IMR-90 (cell line): ENCODE results near the gene PSKH1. TPM values are rescaled to one million over a fixed set of nuclear protein-coding genes. Genes with fewer than 3 reads are reported as not detected.

Experiments used
- ATAC-seq: fragments of 200-7000 bp; cut with Tn5 transposase; 2 replicates; pipeline ENCODE4 v1.9.1; 2020; ENCODE audit warnings: low read depth, mild to moderate bottlenecking, moderate library complexity
- BruUV-seq: library from RNA; stranded (reverse); fragments of 400-500 nt; replicated peaks from 2 replicates; lab custom pipeline; 2021; lab: Mats Ljungman, UMichigan
- CTCF ChIA-PET: fragments of 300-600 bp; formaldehyde crosslinking; extraction: SDS; loops from one replicate; lab custom pipeline; 2021; ENCODE audit warnings: antibody characterized with exemption; lab: Yijun Ruan, JAX
- POLR2A ChIA-PET: fragments of 300-600 bp; sonication (Branson Sonifier 250); formaldehyde crosslinking; loops from one replicate; lab custom pipeline; 2022; ENCODE audit warnings: antibody characterized with exemption; ENCODE audit not compliant: unreplicated experiment; lab: Charles Lee
- DNase-seq: peaks from one replicate; pipeline ENCODE4 v3.0.0; 2013
- H2AFZ ChIP-seq: replicated peaks from 2 replicates; pipeline ENCODE3; 2013; ENCODE audit warnings: low read length, mild to moderate bottlenecking; ENCODE audit not compliant: poor library complexity
- H2AK5ac ChIP-seq: 2 replicates; pipeline ENCODE4 v1.6.1; 2013; ENCODE audit warnings: low read depth, low read length, inconsistent platforms
- H2AK9ac ChIP-seq: replicated peaks from 2 replicates; pipeline ENCODE3; 2013; ENCODE audit warnings: mild to moderate bottlenecking, low read depth, low read length, moderate library complexity; ENCODE audit not compliant: poor library complexity
- H2BK120ac ChIP-seq: 2 replicates; pipeline ENCODE4 v1.6.1; 2013; ENCODE audit warnings: low read depth, low read length, inconsistent platforms
- H2BK15ac ChIP-seq: 3 replicates; pipeline ENCODE4 v1.6.1; 2013; ENCODE audit warnings: low read depth, low read length, inconsistent platforms
- H2BK20ac ChIP-seq: 2 replicates; pipeline ENCODE4 v1.6.1; 2013; ENCODE audit warnings: low read depth, mild to moderate bottlenecking, inconsistent platforms, low read length, moderate library complexity
- H2BK5ac ChIP-seq: 2 replicates; pipeline ENCODE4 v1.6.1; 2013; ENCODE audit warnings: mild to moderate bottlenecking, low read depth, low read length, inconsistent platforms; ENCODE audit not compliant: poor library complexity, severe bottlenecking
- H3K14ac ChIP-seq: replicated peaks from 2 replicates; pipeline ENCODE4 v1.6.1; 2013; ENCODE audit warnings: low read depth, low read length, inconsistent platforms
- H3K18ac ChIP-seq: 2 replicates; pipeline ENCODE4 v1.6.1; 2013; ENCODE audit warnings: low read depth, low read length, control low read depth
- H3K23ac ChIP-seq: 2 replicates; pipeline ENCODE4 v1.6.1; 2013; ENCODE audit warnings: low read depth, low read length, inconsistent platforms
- H3K27ac ChIP-seq: 2 replicates; pipeline ENCODE4 v1.5.1; 2013; ENCODE audit warnings: mild to moderate bottlenecking, control low read depth, low read length; ENCODE audit not compliant: insufficient read depth
- H3K27me3 ChIP-seq: 2 replicates; pipeline ENCODE4 v1.6.1; 2013; ENCODE audit warnings: low read length; ENCODE audit not compliant: control insufficient read depth, insufficient read depth
- H3K36me3 ChIP-seq: 2 replicates; pipeline ENCODE4 v1.6.1; 2013; ENCODE audit warnings: low read length, mixed read lengths; ENCODE audit not compliant: control insufficient read depth, insufficient read depth
- H3K4ac ChIP-seq: 2 replicates; pipeline ENCODE4 v1.6.1; 2013; ENCODE audit warnings: low read depth, low read length, inconsistent platforms
- H3K4me1 ChIP-seq: 2 replicates; pipeline ENCODE4 v1.6.1; 2013; ENCODE audit warnings: low read length, mixed read lengths; ENCODE audit not compliant: control insufficient read depth, insufficient read depth
- H3K4me2 ChIP-seq: 2 replicates; pipeline ENCODE4 v1.6.1; 2013; ENCODE audit warnings: low read depth, mild to moderate bottlenecking, control low read depth, low read length, moderate library complexity
- H3K4me3 ChIP-seq: 2 replicates; pipeline ENCODE4 v1.5.1; 2013; ENCODE audit warnings: low read depth, mild to moderate bottlenecking, control low read depth, low read length, moderate library complexity; ENCODE audit not compliant: insufficient read depth
- H3K56ac ChIP-seq: 2 replicates; pipeline ENCODE4 v1.6.1; 2013; ENCODE audit warnings: low read length, inconsistent platforms; ENCODE audit not compliant: insufficient read depth; ENCODE audit errors: extremely low read depth
- H3K79me1 ChIP-seq, 2 experiments: 2 replicates each; pipeline ENCODE4 v1.6.1; 2013; ENCODE audit warnings: low read length in 2 of 2, inconsistent platforms in 1 of 2, low read depth in 1 of 2
- H3K9ac ChIP-seq: 2 replicates; pipeline ENCODE4 v1.6.1; 2013; ENCODE audit warnings: low read depth, low read length, control low read depth
- H3K9me1 ChIP-seq: 2 replicates; pipeline ENCODE4 v1.6.1; 2013; ENCODE audit warnings: low read length, inconsistent platforms; ENCODE audit not compliant: insufficient read depth
- H3K9me3 ChIP-seq: 2 replicates; pipeline ENCODE4 v1.6.1; 2013; ENCODE audit warnings: low read length; ENCODE audit not compliant: control insufficient read depth, insufficient read depth
- H4K20me1 ChIP-seq: 2 replicates; pipeline ENCODE4 v1.6.1; 2013; ENCODE audit warnings: low read length, inconsistent platforms; ENCODE audit not compliant: insufficient read depth
- H4K5ac ChIP-seq: 2 replicates; pipeline ENCODE4 v1.6.1; 2013; ENCODE audit warnings: mild to moderate bottlenecking, low read depth, low read length, control low read depth
- H4K8ac ChIP-seq, 2 experiments: 2 replicates each; pipeline ENCODE4 v1.6.1; 2013; ENCODE audit warnings: low read depth in 2 of 2, low read length in 2 of 2, control low read depth in 1 of 2, inconsistent platforms in 1 of 2
- H4K91ac ChIP-seq: 2 replicates; pipeline ENCODE4 v1.6.1; 2013; ENCODE audit warnings: low read depth, low read length, inconsistent platforms; ENCODE audit not compliant: insufficient read depth
- BHLHE40 ChIP-seq: fragments of 150-350 bp; IDR thresholded peaks from 2 replicates; pipeline ENCODE4 v1.6.1; 2016; ENCODE audit warnings: mild to moderate bottlenecking, low read depth, low read length
- CEBPB ChIP-seq: IDR thresholded peaks from 2 replicates; pipeline ENCODE4 v1.6.1; 2012; ENCODE audit warnings: low read depth, low read length, improper control_type of control experiment
- CHD1 ChIP-seq: IDR thresholded peaks from 2 replicates; pipeline ENCODE4 v1.6.1; 2012; ENCODE audit warnings: low read depth, low read length, improper control_type of control experiment
- CTCF ChIP-seq: conservative IDR thresholded peaks from 2 replicates; pipeline ENCODE4 v1.5.1; 2012; ENCODE audit warnings: mild to moderate bottlenecking, low read depth, low read length, improper control_type of control experiment
- FOS ChIP-seq: fragments of 150-350 bp; IDR thresholded peaks from 2 replicates; pipeline ENCODE4 v1.6.1; 2016; ENCODE audit warnings: low read depth, low read length
- MAFK ChIP-seq: IDR thresholded peaks from 2 replicates; pipeline ENCODE4 v1.6.1; 2012; ENCODE audit warnings: low read depth, low read length, improper control_type of control experiment
- MAZ ChIP-seq: IDR thresholded peaks from 2 replicates; pipeline ENCODE4 v1.6.1; 2012; ENCODE audit warnings: low read depth, mild to moderate bottlenecking, low read length, improper control_type of control experiment, moderate library complexity, borderline replicate concordance
- MXI1 ChIP-seq: IDR thresholded peaks from 2 replicates; pipeline ENCODE4 v1.6.1; 2012; ENCODE audit warnings: low read depth, mild to moderate bottlenecking, low read length, moderate library complexity, borderline replicate concordance
- NFE2L2 ChIP-seq: fragments of 150-350 bp; IDR thresholded peaks from 2 replicates; pipeline ENCODE4 v1.6.1; 2016; ENCODE audit warnings: low read depth, mild to moderate bottlenecking, low read length
- POLR2A ChIP-seq: IDR thresholded peaks from 2 replicates; pipeline ENCODE4 v1.6.1; 2012; ENCODE audit warnings: mild to moderate bottlenecking, low read depth, low read length
- RAD21 ChIP-seq: IDR thresholded peaks from 2 replicates; pipeline ENCODE4 v1.6.1; 2012; ENCODE audit warnings: low read length, improper control_type of control experiment
- RCOR1 ChIP-seq: IDR thresholded peaks from 2 replicates; pipeline ENCODE4 v1.6.1; 2012; ENCODE audit warnings: mild to moderate bottlenecking, low read length, improper control_type of control experiment; ENCODE audit not compliant: insufficient replicate concordance
- RFX5 ChIP-seq: IDR thresholded peaks from 2 replicates; pipeline ENCODE4 v1.8.0; 2012; ENCODE audit warnings: low read depth, mild to moderate bottlenecking, low read length, moderate library complexity
- SMC3 ChIP-seq: fragments of 150-350 bp; IDR thresholded peaks from 2 replicates; pipeline ENCODE4 v1.6.1; 2016; ENCODE audit warnings: low read depth, mild to moderate bottlenecking, antibody characterized with exemption, low read length, moderate library complexity
- USF2 ChIP-seq: fragments of 150-350 bp; IDR thresholded peaks from 2 replicates; pipeline ENCODE4 v1.6.1; 2017; ENCODE audit warnings: mild to moderate bottlenecking, antibody characterized with exemption, low read length, low read depth
- WGBS, 2 experiments: methylation state at CpG; one replicate each; pipeline versions ENCODE4 v1.1.5 to v1.1.7; 2013; ENCODE audit warnings: missing lambda C conversion rate in 2 of 2; ENCODE audit not compliant: insufficient read length in 1 of 2; ENCODE audit errors: extremely low coverage in 2 of 2; 5-methylcytosine and 5-hydroxymethylcytosine counted together
- dilution Hi-C: fragments of 300-500 bp; cut with HindIII; formaldehyde crosslinking; loops from one replicate; pipeline ENCODE4 v1.14.3; 2018; ENCODE audit warnings: low sequenced_read_pairs; ENCODE audit not compliant: unreplicated experiment
- in situ Hi-C: fragments of 300-500 bp; cut with MboI; formaldehyde crosslinking; loops from 3 replicates; pipeline ENCODE4 v1.14.3; 2019; ENCODE audit warnings: low sequenced_read_pairs, inconsistent platforms, mixed read lengths
- intact Hi-C: fragments of 100-400 bp; cut with micrococcal nuclease; formaldehyde crosslinking; loops from 2 replicates; pipeline ENCODE4 v1.10.0; 2022
- polyA plus RNA-seq, 3 experiments: library from polyadenylated mRNA; depleted of rRNA; stranded (reverse); fragments of >200 nt; gene quantifications; 2 replicates each; pipeline ENCODE4 v1.2.3, GENCODE V29; 2012; ENCODE audit warnings: low replicate concordance in 1 of 3
- total RNA-seq: library from RNA; depleted of rRNA; stranded (reverse); fragments of >200 nt; gene quantifications from 2 replicates; pipeline ENCODE4 v1.2.3, GENCODE V29; 2012

PSKH1 gene
- total and polyA plus RNA-seq, 2 of the 4 experiments (the other 2 are of a cell fraction): 11.5 to 26.7 TPM

- peaks cover 55% of the 10 kb centered on the region for H4K20me1 ChIP-seq
- H2BK120ac ChIP-seq: no peak overlapping the region
- H3K23ac ChIP-seq: no peak overlapping the region
- no TSS peak for BruUV-seq
- H2AFZ ChIP-seq: no peak overlapping the region
- no peak overlapping the region for H2AK9ac ChIP-seq
- dilution Hi-C loops: no loop called here
- H3K56ac ChIP-seq: no peak overlapping the region
- H3K27me3 ChIP-seq: no peaks in the 10 kb centered on the region
- no peak overlapping the region for H3K4me3 ChIP-seq
- no peak overlapping the region for H2BK15ac ChIP-seq
- H3K36me3 ChIP-seq: peaks cover 79% of the 10 kb centered on the region
- H3K9me1 ChIP-seq: no peaks in the 10 kb centered on the region; the same call in 1 of the 2 replicates
- no peak overlapping the region for H3K4me2 ChIP-seq
- H3K18ac ChIP-seq: no peak overlapping the region
- no peak overlapping the region for H4K8ac ChIP-seq
- peaks cover 14 to 76% of the 10 kb centered on the region in 2 experiments for H3K79me1 ChIP-seq
- no peak overlapping the region for H2BK5ac ChIP-seq
- no peak overlapping the region for H2BK20ac ChIP-seq
- 97% methylated on average over 11 of the region's 27 CpGs; no CpG with 5 or more reads in 1 of the 2 experiments for WGBS, 2 experiments
- no peak overlapping the region for H4K5ac ChIP-seq
- no peak overlapping the region for H3K14ac ChIP-seq
- no peak overlapping the region for H2AK5ac ChIP-seq
- DNase-seq: no peak
- no peak overlapping the region for H3K27ac ChIP-seq
- no peaks in the 10 kb centered on the region for H3K4me1 ChIP-seq
- POLR2A ChIA-PET: no interaction called here
- in situ Hi-C loops: loop anchor here (25.0 kb wide), 1 partner anchor 405 kb away; the partner anchor contains the start of gene RIPOR1
- CTCF ChIA-PET: interaction anchor here (0.5 to 0.8 kb wide), 3 partner anchors 52 to 112 kb away, joined by 3 read pairs; no protein-coding TSS in a partner anchor
- no peak overlapping the region for H3K9ac ChIP-seq
- H3K4ac ChIP-seq: no peak overlapping the region
- no peaks in the 10 kb centered on the region for H3K9me3 ChIP-seq
- no peak; the same call in 1 of the 2 replicates for ATAC-seq
- intact Hi-C loops: no loop called here
- no peak overlapping the region for H4K91ac ChIP-seq
- TF ChIP-seq MXI1 (no peak), BHLHE40 (no peak), CTCF (no peak), CEBPB (no peak), RFX5 (no peak), POLR2A (no peak), RAD21 (no peak), NFE2L2 (no peak), MAZ (no peak), CHD1 (no peak), RCOR1 (no peak), USF2 (no peak), FOS (no peak), MAFK (no peak), SMC3 (no peak)
Measured at GRCh38 chr16:67942510-67943255, 49.6 kb downstream of the PSKH1 start.
